Measurements from ENCODE around the gene SUV39H2.

- no peak for TF ChIP-seq CTCF (IDR thresholded peaks at IDR 0.05)
- no peak for TF ChIP-seq ZFX (IDR thresholded peaks at IDR 0.05; ENCODE audit: borderline replicate concordance)
Observed at GRCh38 chr10:14855453-14855852, 23.2 kb upstream of the SUV39H2 start.

All from 22Rv1 (cell line).